22Rv1 (cell line): ENCODE measurements around the gene BTBD19.

Experiments
- CTCF ChIP-seq: fragments of 450-650 bp; IDR thresholded peaks from 2 replicates; pipeline ENCODE4 v1.5.1; 2017; ENCODE audit warnings: mild to moderate bottlenecking
- ZFX ChIP-seq: fragments of 450-650 bp; IDR thresholded peaks from 2 replicates; pipeline ENCODE4 v1.6.1; 2017; ENCODE audit warnings: antibody characterized with exemption, borderline replicate concordance

DNA sequence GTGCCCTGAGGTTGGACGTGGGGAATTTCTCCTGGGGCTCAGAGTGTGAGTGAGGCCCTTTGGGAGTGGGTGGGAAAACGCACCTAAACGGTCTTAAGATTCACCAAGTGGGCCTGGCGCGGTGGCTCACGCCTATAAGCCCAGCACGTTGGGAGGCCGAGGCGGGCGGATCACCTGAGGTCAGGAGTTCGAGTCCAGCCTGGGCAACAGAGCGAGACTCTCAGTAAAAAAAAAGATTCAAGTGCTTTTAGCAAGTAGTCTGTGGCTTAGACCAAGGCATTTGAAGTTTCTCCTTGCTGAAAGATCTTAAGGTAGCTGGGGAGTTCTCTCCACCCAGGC, 31.6 kb upstream of the BTBD19 start:
- no peak for TF ChIP-seq CTCF
- no peak for TF ChIP-seq ZFX
